ENCODE data around the gene TIAM2. TPM values are rescaled to one million over a fixed set of nuclear protein-coding genes. Genes with fewer than 3 reads are reported as not detected.

Gene TIAM2
- total and polyA plus RNA-seq, 10 of the 15 experiments (the other 5 are each of a cell fraction or from before 2014, with no cell fraction given): 1.1 to 10.5 (median 2.3) TPM

DNA sequence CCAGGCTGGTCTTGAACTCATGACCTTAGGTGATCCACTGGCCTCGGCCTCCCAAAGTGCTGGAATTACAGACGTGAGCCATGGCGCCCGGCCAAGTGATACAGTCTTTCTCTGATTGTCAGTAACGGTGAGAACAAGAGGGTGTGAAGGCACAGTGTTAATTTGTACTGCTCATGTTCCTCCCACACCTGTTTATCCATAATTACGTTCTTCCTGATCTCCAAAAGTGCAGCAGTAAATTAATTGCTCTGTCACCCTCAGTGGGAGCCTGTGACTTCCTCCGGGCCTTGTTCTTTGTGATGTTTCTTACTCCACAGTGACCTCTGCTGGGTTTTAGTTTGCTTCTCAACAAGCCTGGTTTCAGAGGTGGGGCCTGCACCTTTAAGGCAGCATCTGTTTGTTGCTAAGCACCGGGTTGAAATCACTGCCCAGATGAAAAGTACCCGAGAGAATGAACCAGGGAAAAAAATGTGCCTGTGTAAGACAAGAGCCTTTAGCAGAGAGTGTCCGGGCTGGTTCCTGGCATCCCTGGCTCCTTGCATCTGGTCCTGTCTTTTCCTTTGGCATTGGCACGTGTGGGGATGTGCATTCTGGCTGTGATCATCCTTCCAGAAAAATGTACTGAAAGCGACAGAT lies 179.6 kb downstream of the TIAM2 start:
- no peak overlapping the region for H3K4me3 ChIP-seq
- no peak overlapping the region for H3K4me2 ChIP-seq (ENCODE audit: control insufficient read depth, insufficient read depth)
- no peak overlapping the region for H3K9ac ChIP-seq (ENCODE audit: control insufficient read depth, insufficient read depth, low read length)
- POLR2A ChIA-PET: interaction anchor here (2.1 kb wide), 1 partner anchor 246 kb away, joined by 9 read pairs; no protein-coding TSS in a partner anchor
- H4K20me1 ChIP-seq (ENCODE audit: control insufficient read depth, insufficient read depth): no peaks in the 10 kb centered on the region
- CTCF ChIA-PET: interaction anchor here (0.6 to 5.4 kb wide), 12 partner anchors 22 to 500 kb away, joined by 3 to 206 read pairs (median 8); no protein-coding TSS in a partner anchor
- SMC1A ChIA-PET (ENCODE audit: uncharacterized antibody, unreplicated experiment): interaction anchor here (0.8 to 7.1 kb wide), 19 partner anchors 8 to 501 kb away, joined by 3 to 224 read pairs (median 7); no protein-coding TSS in a partner anchor
- no peaks in the 10 kb centered on the region for H3K79me2 ChIP-seq (ENCODE audit: control insufficient read depth, insufficient read depth, low read length)
- intact Hi-C loops (cut with micrococcal nuclease; ENCODE audit: unreplicated experiment) (loop anchor here (1.0 to 10.0 kb wide), 8 partner anchors 72 to 570 kb away; no protein-coding TSS in a partner anchor), in situ Hi-C loops (cut with MboI) (loop anchor here (5.0 kb wide), 3 partner anchors 78 to 497 kb away; no protein-coding TSS in a partner anchor)
- ATAC-seq (peak; percentile 72), FAIRE-seq (peak; percentile 65), DNase-seq (ENCODE audit: low read depth, low spot score) (no peak)
- no peaks in the 10 kb centered on the region for H3K9me3 ChIP-seq (replicated peaks; ENCODE audit: control insufficient read depth, insufficient read depth, low read length)
- no peaks in the 10 kb centered on the region for H3K36me3 ChIP-seq (ENCODE audit: control insufficient read depth in 2 of 2, insufficient read depth in 2 of 2, low read length in 1 of 2)
- RAD21 ChIA-PET (ENCODE audit: unreplicated experiment): interaction anchor here (0.7 to 5.5 kb wide), 6 partner anchors 9 to 499 kb away, joined by 3 to 116 read pairs (median 4); no protein-coding TSS in a partner anchor
- peaks cover 25% of the 10 kb centered on the region for H3K4me1 ChIP-seq (ENCODE audit: control insufficient read depth, insufficient read depth, low read length)
- 43% methylated on average over 12 of the region's 12 CpGs for WGBS (ENCODE audit: insufficient coverage, insufficient replicate concordance, low lambda C conversion rate, missing lambda C conversion rate)
- no peaks in the 10 kb centered on the region for H3K27me3 ChIP-seq (replicated peaks in 1 of 2; ENCODE audit: control insufficient read depth in 2 of 2, insufficient read depth in 2 of 2, low read length in 1 of 2)
- BruUV-seq (replicated peaks): no TSS peak
- peak overlapping the region; percentile 61; the same call in 1 of the 2 replicates for H2AFZ ChIP-seq (ENCODE audit: control insufficient read depth, low read depth, low read length)
- H3K27ac ChIP-seq (ENCODE audit: control insufficient read depth, insufficient read depth): no peak overlapping the region
- TF ChIP-seq FOS (IDR thresholded peaks at IDR 0.05; ENCODE audit: borderline replicate concordance, extremely low read depth, insufficient read length) (no peak), TCF3 (IDR thresholded peaks at IDR 0.05; ENCODE audit: borderline replicate concordance, insufficient read depth, low read depth, low read length) (no peak), RAD51 (IDR thresholded peaks at IDR 0.05) (0 out of 2 replicates have a peak, but pooled peaks have one; percentile 27), SREBF2 (IDR thresholded peaks at IDR 0.05; ENCODE audit: low read length) (no peak), ZNF274 (IDR thresholded peaks at IDR 0.05; ENCODE audit: insufficient read depth, insufficient read length) (no peak), RBBP5 (conservative IDR thresholded peaks at IDR 0.05) (no peak), RAD21 (IDR thresholded peaks at IDR 0.05; ENCODE audit: insufficient read depth, low read depth, low read length) (peak; percentile 93), FOXK2 (IDR thresholded peaks at IDR 0.05) (no peak), ZNF207 (IDR thresholded peaks at IDR 0.05; ENCODE audit: borderline replicate concordance) (no peak), SMC3 (IDR thresholded peaks at IDR 0.05; ENCODE audit: borderline replicate concordance, low read length) (peak; percentile 97), TARDBP (IDR thresholded peaks at IDR 0.05; ENCODE audit: borderline replicate concordance) (no peak), CBX5 (IDR thresholded peaks at IDR 0.05; ENCODE audit: low read depth) (0 out of 2 replicates have a peak, but pooled peaks have one; percentile 37), PAX8 (IDR thresholded peaks at IDR 0.05) (no peak), NFYB (IDR thresholded peaks at IDR 0.05; ENCODE audit: insufficient read depth, low read depth, low read length) (no peak)
- TF ChIP-seq, protein P1, sequence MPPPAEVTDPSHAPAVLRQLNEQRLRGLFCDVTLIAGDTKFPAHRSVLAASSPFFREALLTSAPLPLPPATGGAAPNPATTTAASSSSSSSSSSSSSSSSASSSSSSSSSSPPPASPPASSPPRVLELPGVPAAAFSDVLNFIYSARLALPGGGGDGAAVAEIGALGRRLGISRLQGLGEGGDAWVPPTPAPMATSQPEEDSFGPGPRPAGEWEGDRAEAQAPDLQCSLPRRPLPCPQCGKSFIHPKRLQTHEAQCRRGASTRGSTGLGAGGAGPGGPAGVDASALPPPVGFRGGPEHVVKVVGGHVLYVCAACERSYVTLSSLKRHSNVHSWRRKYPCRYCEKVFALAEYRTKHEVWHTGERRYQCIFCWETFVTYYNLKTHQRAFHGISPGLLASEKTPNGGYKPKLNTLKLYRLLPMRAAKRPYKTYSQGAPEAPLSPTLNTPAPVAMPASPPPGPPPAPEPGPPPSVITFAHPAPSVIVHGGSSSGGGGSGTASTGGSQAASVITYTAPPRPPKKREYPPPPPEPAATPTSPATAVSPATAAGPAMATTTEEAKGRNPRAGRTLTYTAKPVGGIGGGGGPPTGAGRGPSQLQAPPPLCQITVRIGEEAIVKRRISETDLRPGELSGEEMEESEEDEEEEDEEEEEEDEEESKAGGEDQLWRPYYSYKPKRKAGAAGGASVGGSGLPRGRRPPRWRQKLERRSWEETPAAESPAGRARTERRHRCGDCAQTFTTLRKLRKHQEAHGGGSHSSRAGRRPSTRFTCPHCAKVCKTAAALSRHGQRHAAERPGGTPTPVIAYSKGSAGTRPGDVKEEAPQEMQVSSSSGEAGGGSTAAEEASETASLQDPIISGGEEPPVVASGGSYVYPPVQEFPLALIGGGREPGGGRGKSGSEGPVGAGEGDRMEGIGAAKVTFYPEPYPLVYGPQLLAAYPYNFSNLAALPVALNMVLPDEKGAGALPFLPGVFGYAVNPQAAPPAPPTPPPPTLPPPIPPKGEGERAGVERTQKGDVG (CRISPR knock-in tag; IDR thresholded peaks at IDR 0.05): no peak
- TF ChIP-seq, protein P2, sequence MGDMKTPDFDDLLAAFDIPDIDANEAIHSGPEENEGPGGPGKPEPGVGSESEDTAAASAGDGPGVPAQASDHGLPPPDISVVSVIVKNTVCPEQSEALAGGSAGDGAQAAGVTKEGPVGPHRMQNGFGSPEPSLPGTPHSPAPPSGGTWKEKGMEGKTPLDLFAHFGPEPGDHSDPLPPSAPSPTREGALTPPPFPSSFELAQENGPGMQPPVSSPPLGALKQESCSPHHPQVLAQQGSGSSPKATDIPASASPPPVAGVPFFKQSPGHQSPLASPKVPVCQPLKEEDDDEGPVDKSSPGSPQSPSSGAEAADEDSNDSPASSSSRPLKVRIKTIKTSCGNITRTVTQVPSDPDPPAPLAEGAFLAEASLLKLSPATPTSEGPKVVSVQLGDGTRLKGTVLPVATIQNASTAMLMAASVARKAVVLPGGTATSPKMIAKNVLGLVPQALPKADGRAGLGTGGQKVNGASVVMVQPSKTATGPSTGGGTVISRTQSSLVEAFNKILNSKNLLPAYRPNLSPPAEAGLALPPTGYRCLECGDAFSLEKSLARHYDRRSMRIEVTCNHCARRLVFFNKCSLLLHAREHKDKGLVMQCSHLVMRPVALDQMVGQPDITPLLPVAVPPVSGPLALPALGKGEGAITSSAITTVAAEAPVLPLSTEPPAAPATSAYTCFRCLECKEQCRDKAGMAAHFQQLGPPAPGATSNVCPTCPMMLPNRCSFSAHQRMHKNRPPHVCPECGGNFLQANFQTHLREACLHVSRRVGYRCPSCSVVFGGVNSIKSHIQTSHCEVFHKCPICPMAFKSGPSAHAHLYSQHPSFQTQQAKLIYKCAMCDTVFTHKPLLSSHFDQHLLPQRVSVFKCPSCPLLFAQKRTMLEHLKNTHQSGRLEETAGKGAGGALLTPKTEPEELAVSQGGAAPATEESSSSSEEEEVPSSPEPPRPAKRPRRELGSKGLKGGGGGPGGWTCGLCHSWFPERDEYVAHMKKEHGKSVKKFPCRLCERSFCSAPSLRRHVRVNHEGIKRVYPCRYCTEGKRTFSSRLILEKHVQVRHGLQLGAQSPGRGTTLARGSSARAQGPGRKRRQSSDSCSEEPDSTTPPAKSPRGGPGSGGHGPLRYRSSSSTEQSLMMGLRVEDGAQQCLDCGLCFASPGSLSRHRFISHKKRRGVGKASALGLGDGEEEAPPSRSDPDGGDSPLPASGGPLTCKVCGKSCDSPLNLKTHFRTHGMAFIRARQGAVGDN (IDR thresholded peaks at IDR 0.05): no peak
- TF ChIP-seq, protein P3, sequence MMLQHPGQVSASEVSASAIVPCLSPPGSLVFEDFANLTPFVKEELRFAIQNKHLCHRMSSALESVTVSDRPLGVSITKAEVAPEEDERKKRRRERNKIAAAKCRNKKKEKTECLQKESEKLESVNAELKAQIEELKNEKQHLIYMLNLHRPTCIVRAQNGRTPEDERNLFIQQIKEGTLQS (IDR thresholded peaks at IDR 0.05; ENCODE audit: borderline replicate concordance, extremely low read depth, low read depth, low read length): no peak

Data from GM12878 (cell line).